GM12864 (cell line): ENCODE data around the gene FSIP1.

Source experiments
- DNase-seq: peaks from one replicate; pipeline ENCODE4 v3.0.0-alpha.2; 2011; ENCODE audit warnings: low read depth
- H3K4me3 ChIP-seq: 2 replicates; pipeline ENCODE4 v1.5.1; 2011; ENCODE audit warnings: mild to moderate bottlenecking, low read depth, low read length, control low read depth
- CTCF ChIP-seq: IDR thresholded peaks from 2 replicates; pipeline ENCODE4 v1.5.1; 2011; ENCODE audit warnings: low read depth, mild to moderate bottlenecking, moderate library complexity, low read length, control low read depth, inconsistent platforms; ENCODE audit errors: missing control alignments

Gene FSIP1

GRCh38 chr15:39793923-39794322 lies 11.3 kb upstream of the FSIP1 start:
- no peak for DNase-seq
- TF ChIP-seq CTCF: no peak

GRCh38 chr15:39792844-39793335 lies 10.2 kb upstream of the FSIP1 start:
- no peak for DNase-seq
- no peak for TF ChIP-seq CTCF
- no peak overlapping the region for H3K4me3 ChIP-seq

More at GRCh38 chr15:39793923-39794322, 11.3 kb upstream of the FSIP1 start:
- no peak overlapping the region for H3K4me3 ChIP-seq

GRCh38 chr15:39792025-39792843 lies 9.6 kb upstream of the FSIP1 start:
- no peak overlapping the region for H3K4me3 ChIP-seq
- no peak for DNase-seq
- TF ChIP-seq CTCF: no peak

- no peak overlapping the region for H3K4me3 ChIP-seq
- DNase-seq: no peak
- no peak for TF ChIP-seq CTCF
Measured at GRCh38 chr15:39789736-39790135, 7.1 kb upstream of the FSIP1 start.

GRCh38 chr15:39788800-39789565 lies 6.3 kb upstream of the FSIP1 start:
- no peak for DNase-seq
- TF ChIP-seq CTCF: no peak
- no peak overlapping the region for H3K4me3 ChIP-seq

- no peak for TF ChIP-seq CTCF
- no peak for DNase-seq
- no peak overlapping the region for H3K4me3 ChIP-seq
Measured at GRCh38 chr15:39788108-39788507, 5.5 kb upstream of the FSIP1 start.

- no peak for TF ChIP-seq CTCF
- DNase-seq: no peak
- no peak overlapping the region for H3K4me3 ChIP-seq
Measured at GRCh38 chr15:39787479-39787878, 4.8 kb upstream of the FSIP1 start.
